Endothelial cell (in vitro differentiated cells): ENCODE data around the gene ATXN7. TPM values are rescaled to one million over a fixed set of nuclear protein-coding genes. Genes with fewer than 3 reads are reported as not detected.

Experiments
- DNase-seq: peaks from one replicate; pipeline ENCODE4 v3.0.0; 2021; ENCODE audit warnings: low spot score
- H3K27ac Mint-ChIP-seq: one replicate; pipeline ENCODE4 v1.8.0; 2021; ENCODE audit warnings: mixed read lengths, inconsistent platforms; ENCODE audit not compliant: unreplicated experiment
- H3K27me3 Mint-ChIP-seq: one replicate; pipeline ENCODE4 v1.8.0; 2021; ENCODE audit warnings: mild to moderate bottlenecking, moderate library complexity, mixed read lengths, inconsistent platforms; ENCODE audit not compliant: unreplicated experiment
- H3K36me3 Mint-ChIP-seq: one replicate; pipeline ENCODE4 v1.8.0; 2021; ENCODE audit warnings: mild to moderate bottlenecking, low read depth, mixed read lengths, inconsistent platforms; ENCODE audit not compliant: unreplicated experiment
- H3K4me1 Mint-ChIP-seq: one replicate; pipeline ENCODE4 v1.8.0; 2021; ENCODE audit warnings: mild to moderate bottlenecking, mixed read lengths, inconsistent platforms; ENCODE audit not compliant: unreplicated experiment
- H3K4me3 Mint-ChIP-seq: one replicate; pipeline ENCODE4 v1.8.0; 2021; ENCODE audit warnings: mild to moderate bottlenecking, mixed read lengths, inconsistent platforms; ENCODE audit not compliant: unreplicated experiment
- H3K9me3 Mint-ChIP-seq: one replicate; pipeline ENCODE4 v1.8.0; 2021; ENCODE audit warnings: mixed read lengths, inconsistent platforms; ENCODE audit not compliant: unreplicated experiment
- CTCF ChIP-seq: fragments of 200-600 bp; sonication (generic); IDR thresholded peaks from one replicate; pipeline ENCODE4 v1.5.0; 2021; ENCODE audit warnings: antibody characterized with exemption; ENCODE audit not compliant: unreplicated experiment
- total RNA-seq: library from RNA; stranded (reverse); fragmentation: NEBNext Ultra II Directional; extraction: Animal tissue kit (Norgen Biotek cat#: 25700); gene quantifications from one replicate; pipeline ENCODE4 v1.2.1, GENCODE V29; 2021; ENCODE audit not compliant: unreplicated experiment

Gene ATXN7
- total RNA-seq, 1 donor from 2014 or later = 21.0 TPM

GRCh38 chr3:64019879-64020278 lies 156.2 kb downstream of the ATXN7 start:
- no peak for TF ChIP-seq CTCF
- Mint-ChIP-seq H3K9me3 (no peaks in the 10 kb centered on the region), H3K4me1 (peaks cover 11% of the 10 kb centered on the region), H3K27ac (no peak overlapping the region), H3K36me3 (peaks cover 11% of the 10 kb centered on the region), H3K27me3 (no peaks in the 10 kb centered on the region), H3K4me3 (no peak overlapping the region)
- DNase-seq = no peak

- no peak for DNase-seq
- no peak overlapping the region for H3K27ac Mint-ChIP-seq
- peaks cover 11% of the 10 kb centered on the region for H3K4me1 Mint-ChIP-seq
- no peaks in the 10 kb centered on the region for H3K9me3 Mint-ChIP-seq
- H3K36me3 Mint-ChIP-seq = peaks cover 7% of the 10 kb centered on the region
- TF ChIP-seq CTCF = no peak
- H3K27me3 Mint-ChIP-seq = no peaks in the 10 kb centered on the region
- H3K4me3 Mint-ChIP-seq = peak overlapping the region; percentile 95
These were observed 158.3 kb downstream of the ATXN7 start for GRCh38 chr3:64021922-64022321.

GRCh38 chr3:64022451-64023186 lies 159.0 kb downstream of the ATXN7 start:
- peak; percentile 5 for DNase-seq
- no peaks in the 10 kb centered on the region for H3K27me3 Mint-ChIP-seq
- H3K27ac Mint-ChIP-seq = peak overlapping the region; percentile 89

GRCh38 chr3:64023187-64023860 lies 159.7 kb downstream of the ATXN7 start, which contains the start of gene PSMD6:
Gene PSMD6 (minus strand): TSS chr3:64023494. CDS start chr3:64023419, 75 bp downstream.
- peak; percentile 98 for DNase-seq
- H3K27me3 Mint-ChIP-seq = no peaks in the 10 kb centered on the region
- peak; percentile 98 for TF ChIP-seq CTCF
- peaks cover 11% of the 10 kb centered on the region for H3K4me1 Mint-ChIP-seq
- H3K36me3 Mint-ChIP-seq = peaks cover 3% of the 10 kb centered on the region
- H3K27ac Mint-ChIP-seq = peak within 1 kb of the TSS; percentile 89
- no peaks in the 10 kb centered on the region for H3K9me3 Mint-ChIP-seq
- peak within 1 kb of the TSS; percentile 95 for H3K4me3 Mint-ChIP-seq

More at GRCh38 chr3:64022451-64023186, 159.0 kb downstream of the ATXN7 start:
- Mint-ChIP-seq H3K9me3 (no peaks in the 10 kb centered on the region), H3K4me1 (peaks cover 11% of the 10 kb centered on the region), H3K4me3 (peak overlapping the region; percentile 95), H3K36me3 (peaks cover 3% of the 10 kb centered on the region)
- TF ChIP-seq CTCF = no peak

GRCh38 chr3:64023861-64024223 lies 160.2 kb downstream of the ATXN7 start:
- no peak for TF ChIP-seq CTCF
- Mint-ChIP-seq H3K9me3 (no peaks in the 10 kb centered on the region), H3K27me3 (no peaks in the 10 kb centered on the region), H3K27ac (peak overlapping the region; percentile 73), H3K36me3 (peaks cover under 1% of the 10 kb centered on the region), H3K4me1 (peaks cover 11% of the 10 kb centered on the region), H3K4me3 (peak overlapping the region; percentile 88)
- DNase-seq = no peak
